ENCODE measurements around the gene SPSB3.

SPSB3 gene

DNA sequence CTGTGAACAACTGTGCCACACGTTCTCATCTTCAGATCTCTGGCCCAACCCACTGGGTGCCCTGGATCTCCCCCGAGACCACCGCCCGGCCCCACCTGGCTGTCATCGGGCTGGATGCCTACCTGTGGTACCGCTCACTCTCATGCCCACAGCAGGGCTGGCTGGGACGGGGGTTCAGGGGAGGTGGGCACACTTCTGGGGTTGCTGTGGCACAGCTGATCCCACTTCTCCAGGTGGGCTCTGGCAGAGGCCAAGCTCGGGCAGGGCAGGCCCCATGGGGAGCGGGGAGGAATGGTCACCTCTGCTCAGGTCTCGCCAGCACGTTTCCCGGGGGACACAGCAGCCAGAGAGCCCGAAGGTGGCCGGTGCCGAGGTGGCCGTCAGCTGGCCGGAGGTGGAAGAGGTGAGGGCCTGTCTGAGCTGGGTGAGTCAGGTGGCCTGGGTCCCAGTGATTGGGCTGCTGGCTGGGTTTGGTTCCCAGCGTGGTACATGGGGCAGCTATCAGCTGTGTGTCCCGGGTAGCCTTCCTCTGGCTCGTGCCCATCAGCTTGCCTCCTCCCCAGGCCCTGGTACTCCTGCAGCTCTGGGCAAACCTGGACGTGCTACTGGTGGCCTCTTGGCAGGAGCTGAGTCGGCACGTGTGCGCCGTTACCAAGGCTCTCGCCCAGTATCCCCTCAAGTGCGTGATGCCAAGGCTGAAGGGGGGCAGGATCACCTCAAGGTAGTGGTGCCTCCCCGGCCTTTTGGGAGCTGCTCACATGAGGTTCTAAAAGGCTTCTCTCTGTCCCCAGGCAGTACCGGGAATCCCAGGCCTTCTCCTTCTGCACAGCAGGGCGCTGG, 7.1 kb downstream of the SPSB3 start:
- no peak for DNase-seq (ENCODE audit: low spot score)

DNA sequence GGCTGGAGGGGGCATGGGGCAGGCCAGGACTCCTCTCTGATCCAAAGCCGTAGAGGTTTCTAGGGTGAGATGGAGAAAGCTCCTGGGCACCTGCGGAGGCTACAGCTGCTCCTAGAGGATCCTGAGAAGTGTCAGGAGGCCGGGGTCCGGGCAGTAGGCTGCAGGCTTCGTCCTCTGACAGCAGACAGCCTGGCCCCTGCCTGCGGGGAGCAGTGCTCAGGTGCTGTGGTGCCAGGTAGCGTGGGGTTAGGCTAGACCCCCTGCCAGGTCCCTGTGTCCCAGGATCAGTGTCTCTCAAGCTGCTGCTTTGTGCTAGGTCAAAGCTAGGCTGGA, 8.0 kb downstream of the SPSB3 start:
- DNase-seq (ENCODE audit: low spot score) = no peak

DNA sequence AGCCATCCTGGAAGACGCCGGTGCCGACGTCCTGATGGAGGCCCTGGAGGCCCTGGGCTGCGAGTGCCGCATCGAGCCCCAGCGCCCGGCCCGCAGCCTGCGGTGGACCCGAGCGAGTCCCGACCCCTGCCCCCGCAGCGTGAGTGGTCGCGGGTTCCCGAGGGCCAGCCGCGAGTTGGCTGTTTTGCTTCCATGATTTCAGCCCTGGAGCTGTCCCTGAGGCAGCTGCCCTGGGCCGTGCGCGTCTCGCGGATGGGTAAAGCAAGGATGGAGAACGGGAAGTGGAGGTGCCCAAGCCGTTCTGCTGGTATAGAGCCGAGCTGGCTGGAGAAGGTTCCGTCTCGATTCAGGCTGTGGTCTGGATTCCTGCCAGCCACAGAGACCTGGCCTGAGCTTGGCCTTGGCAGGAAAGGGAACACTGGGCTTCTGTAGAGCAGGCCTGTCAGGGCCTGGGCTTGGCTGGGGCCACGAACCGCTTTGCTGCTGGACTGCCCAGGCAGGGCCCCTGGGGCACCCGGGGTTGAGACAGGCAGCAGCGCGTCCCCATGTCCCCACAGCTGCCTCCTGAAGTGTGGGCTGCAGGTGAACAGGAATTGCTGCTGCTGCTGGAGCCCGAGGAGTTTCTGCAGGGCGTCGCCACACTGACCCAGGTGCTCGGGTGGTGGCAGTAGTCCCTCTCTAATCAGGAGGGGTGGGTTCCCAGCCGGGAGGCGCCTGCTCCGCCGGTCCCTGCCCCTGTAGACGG, 8.5 kb downstream of the SPSB3 start:
- no peak for DNase-seq (ENCODE audit: low spot score)

DNA sequence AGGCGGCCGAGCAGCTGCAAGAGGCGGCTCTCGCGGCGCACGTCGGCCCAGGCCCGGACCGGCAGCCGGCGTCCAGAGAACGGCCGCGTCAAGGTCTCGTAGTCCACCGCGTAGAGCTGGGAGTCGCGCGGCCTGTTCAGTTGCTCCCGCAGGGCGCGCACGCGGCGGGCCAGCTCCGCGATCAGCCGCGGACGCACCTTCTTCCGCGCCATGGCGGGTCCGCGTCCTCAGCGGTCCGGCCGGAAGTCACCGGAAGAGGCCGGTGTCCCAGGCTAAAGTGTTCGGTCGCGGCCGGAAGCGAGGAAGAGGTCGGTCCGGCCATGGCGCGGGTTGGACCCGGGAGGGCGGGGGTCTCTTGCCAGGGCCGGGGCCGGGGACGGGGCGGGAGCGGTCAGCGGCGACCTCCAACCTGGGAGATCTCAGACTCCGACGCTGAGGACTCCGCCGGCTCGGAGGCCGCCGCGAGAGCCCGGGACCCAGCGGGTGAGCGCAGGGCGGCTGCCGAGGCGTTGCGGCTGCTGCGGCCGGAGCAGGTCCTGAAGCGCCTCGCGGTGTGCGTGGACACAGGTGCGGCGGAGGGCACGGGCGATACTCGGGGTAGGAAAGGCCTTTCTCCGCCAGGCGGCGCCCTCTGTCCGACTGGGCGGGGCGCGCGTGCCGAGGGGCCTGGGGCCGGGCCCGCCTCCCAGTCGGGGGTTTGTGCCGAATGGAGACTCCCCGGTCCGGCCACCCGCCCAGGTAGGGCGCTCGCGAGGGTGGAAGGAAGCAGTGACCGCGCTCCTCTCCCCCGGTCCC, 9.3 kb downstream of the SPSB3 start, which contains the start of gene MRPS34:
MRPS34 (minus strand) TSS at position 227 of the 795 bp plus-strand sequence; CDS start at position 212, 15 bp downstream.
- DNase-seq (ENCODE audit: low spot score) = peak; percentile 83

DNA sequence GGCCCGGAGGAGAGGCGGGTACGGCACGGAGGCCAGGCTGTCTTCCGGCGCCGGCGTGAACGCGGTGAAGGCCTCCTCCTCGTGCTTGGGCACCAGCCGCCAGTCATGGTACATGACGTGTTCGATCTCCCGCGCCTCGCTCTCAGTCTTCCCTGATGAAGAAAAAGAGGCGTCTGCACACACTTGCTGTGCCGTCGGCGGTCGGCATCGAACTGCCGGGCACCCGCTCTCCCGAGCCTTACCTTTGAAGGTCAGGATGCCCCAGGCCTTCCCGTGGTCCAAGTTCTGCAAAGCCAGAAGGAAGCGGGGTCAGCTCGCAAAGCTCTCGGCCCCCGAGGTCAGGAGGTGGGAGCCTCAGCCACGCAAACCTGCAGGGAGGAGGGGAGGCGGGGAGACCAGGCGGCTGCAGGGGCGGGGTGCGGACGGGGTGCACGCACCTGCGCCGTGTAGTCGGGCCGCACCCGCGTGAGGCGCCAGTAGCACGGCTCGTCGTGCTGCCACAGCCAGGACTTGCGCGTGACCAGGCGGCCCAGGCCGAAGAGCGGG, 9.9 kb downstream of the SPSB3 start, which contains the start of gene EME2:
EME2 (plus strand) TSS at position 449 of the 546 bp plus-strand sequence. CDS start 418 bp downstream, outside the sequence.
- no peak for DNase-seq (ENCODE audit: low spot score)

DNA sequence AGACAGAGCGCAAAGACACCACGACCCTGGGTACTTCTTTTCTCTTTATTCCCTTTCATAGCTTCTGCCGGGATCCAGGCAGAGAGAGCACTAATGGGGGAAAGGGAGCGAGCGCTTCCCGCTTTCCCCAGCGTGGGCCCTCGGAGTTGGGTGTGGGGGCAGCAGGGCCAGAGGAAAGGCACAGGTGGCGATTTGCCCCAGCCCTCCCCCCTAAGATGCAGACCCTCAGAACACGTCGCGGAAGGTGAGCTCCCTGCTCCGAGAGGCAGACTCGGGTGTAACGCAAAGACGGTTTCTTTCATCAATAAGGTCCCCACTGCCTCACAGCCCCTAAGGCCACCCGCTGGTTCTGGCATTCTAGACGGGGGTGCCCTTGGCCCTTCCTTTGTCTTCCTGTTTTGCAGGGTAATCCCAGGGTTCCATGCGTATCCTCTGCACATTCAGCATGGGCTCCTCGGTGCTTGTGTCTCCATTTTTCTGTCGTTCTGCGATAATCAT, 10.5 kb downstream of the SPSB3 start:
- DNase-seq (ENCODE audit: low spot score) = no peak

DNA sequence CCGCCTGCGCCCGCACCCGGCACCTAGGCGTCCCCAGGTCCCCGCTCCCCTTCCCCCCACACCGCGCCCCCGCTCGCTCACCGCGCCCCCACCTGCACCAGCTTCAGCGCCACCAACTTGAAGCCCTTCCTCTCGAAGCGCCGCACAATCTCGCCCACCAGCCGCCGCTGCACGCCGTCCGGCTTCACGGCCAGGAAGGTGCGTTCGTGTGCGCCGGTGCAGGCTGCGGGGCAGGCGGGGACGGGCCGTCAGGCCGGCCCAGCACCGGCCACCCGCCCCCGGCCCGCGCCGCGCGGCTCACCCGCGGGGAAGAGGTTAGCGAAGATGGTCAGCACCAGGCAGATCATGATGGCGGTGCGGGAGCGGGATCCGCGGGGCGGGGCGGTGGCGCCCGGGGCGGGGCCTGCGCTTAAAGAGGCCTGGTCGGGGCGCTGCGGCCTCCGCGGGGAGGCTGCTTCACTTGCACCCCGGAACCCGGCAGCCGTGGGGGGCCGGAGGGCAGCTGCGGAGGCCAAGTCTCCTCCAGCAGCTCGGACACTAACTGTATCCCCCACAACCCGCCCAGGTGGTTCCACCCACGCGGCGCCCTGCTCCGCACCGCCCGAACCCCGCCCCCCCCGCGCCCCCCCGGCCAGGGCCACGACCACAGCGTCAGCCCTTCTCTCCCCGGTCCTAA, 11.0 kb downstream of the SPSB3 start, which contains the start of gene NME3:
NME3 (minus strand) TSS at position 356 of the 676 bp plus-strand sequence; CDS start at position 347, 9 bp downstream.
- DNase-seq (ENCODE audit: low spot score) = peak; percentile 71

DNA sequence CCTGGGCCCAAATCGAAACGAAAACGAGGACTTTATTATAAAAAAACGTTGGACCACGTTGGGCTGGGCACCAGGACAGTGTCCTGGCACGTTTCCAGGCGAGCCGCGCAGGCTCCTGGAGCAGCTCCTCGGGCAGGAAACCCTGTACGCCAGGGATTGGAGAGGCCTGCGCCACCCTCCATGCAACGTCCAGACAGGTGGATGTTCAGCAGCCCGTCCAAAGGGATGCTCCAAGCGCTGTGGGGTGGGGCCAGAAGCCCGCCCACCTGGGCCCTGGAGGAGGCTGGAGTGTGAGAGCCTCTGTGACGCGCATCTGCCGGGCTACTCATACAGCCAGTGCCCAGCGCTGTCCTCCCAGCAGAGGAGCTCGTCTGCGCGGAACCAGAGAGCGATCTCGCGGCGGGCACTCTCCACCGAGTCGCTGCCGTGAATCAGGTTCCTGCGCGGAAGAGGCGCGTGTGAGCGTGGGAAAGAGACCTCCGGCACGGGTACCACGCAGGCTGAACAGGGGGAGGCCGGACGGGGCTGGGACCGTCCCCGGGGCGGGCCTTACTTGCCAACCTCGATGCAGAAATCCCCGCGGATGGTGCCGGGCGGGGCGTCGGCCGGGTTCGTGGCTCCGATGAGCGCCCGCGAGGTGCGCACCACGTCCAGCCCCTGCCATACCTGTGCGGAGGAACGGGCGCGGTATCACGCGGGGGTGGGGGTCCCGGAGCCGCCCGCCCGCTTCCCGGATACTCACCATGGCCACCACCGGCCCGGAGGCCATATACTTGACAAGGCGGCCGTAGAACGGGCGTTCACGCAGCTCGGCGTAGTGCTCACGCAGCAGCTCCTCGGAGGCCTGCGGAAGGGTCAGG, 11.8 kb downstream of the SPSB3 start:
- DNase-seq (ENCODE audit: low spot score) = no peak

DNA sequence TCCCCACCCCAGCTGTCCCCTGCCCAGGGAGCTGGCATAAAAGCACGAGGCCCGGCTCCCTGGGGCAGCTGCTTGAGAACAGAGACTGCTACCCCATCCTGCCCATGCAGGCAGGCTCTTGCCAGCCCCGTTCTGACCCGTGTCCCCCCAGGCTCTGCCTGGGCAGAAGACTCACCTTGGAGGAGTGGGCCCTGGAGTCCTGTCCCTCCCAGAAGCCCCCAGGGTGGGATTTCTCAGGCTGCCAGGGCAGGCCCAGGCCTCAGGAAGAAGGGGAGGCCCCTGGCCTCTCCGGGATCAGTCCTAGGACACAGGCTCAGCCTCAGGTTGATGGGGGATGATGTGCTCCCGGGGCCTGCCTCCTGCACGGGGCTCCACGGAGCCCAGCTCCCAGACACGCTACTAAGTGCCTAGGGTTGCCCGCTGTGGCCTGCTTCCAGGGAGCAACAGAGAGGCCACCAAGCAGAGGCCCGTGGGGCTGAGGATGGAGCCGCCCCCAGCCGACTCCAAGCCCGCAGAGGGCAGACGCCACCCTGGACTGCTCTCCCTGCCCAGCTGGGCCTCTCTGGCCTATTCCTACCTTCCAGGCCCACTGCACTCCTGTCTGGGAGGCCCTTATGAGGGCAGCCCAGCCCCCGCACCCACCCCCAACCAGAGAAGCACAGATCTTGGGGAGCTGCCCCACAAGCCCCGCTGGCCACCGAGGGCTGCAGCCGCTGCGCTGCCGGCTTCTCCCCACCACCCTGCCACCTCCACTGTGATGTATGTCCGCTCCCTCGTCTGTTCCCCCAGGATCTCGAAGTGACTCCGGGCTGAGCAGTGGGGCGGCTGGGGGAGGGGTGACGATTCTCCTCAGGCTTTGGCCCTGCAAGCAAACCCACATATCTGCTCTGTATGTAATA, 12.7 kb downstream of the SPSB3 start:
- no peak for DNase-seq (ENCODE audit: low spot score)

DNA sequence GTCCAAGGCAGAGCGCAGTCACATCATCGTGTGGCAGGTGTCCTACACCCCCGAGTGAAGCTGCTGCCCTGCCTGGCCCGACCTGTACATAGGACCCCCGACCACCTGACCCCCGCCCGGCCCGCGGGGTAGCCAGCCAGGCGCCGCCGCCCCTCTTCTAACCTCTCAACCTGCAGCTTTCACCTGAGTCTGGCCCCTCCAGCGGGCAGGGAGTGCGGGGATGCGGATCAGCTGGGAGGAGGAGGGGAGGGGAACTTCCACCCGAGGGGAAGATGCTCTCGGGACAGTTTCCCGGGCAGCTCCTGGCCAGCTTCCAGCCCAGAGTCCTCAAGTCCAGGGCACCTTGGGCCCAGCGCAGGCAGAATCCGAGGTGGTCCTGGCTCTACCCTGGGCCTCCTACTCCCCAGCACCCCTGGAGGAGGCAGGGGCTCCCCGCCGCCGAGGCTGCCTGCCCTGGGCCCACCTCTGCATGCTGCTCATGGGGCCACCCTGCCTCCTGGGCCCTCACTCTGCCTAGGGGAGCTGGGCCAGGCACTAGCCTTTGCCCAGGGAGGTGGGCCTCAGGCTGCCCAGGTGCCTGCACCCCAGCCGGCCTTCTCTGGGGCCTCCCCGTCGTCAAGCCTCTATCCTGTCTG, 13.5 kb downstream of the SPSB3 start:
- DNase-seq (ENCODE audit: low spot score) = no peak

DNA sequence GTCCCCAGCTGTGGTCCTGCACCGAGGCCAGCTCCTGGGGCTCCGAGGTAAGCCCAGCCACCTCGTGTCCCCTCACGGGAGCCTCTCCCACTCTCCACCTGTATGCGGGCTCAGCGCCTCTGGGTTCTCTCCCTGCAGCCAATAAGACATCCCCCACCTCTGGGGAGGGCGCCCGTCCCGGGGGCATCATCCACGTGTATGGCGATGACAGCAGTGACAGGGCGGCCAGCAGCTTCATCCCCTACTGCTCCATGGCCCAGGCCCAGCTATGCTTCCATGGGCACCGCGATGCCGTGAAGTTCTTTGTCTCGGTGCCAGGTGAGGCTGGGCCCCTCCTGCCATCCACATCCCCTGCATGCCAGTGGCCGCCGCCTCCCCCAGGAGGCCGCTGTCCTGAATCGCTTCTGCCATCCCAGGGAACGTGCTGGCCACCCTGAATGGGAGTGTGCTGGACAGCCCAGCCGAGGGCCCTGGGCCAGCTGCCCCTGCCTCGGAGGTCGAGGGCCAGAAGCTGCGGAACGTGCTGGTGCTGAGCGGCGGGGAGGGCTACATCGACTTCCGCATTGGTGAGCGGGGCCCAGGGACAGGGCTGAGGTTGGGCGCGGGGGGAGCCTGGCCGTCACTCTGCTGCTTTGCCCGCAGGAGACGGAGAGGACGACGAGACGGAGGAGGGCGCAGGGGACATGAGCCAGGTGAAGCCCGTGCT, 14.2 kb downstream of the SPSB3 start:
- DNase-seq (ENCODE audit: low spot score) = no peak

DNA sequence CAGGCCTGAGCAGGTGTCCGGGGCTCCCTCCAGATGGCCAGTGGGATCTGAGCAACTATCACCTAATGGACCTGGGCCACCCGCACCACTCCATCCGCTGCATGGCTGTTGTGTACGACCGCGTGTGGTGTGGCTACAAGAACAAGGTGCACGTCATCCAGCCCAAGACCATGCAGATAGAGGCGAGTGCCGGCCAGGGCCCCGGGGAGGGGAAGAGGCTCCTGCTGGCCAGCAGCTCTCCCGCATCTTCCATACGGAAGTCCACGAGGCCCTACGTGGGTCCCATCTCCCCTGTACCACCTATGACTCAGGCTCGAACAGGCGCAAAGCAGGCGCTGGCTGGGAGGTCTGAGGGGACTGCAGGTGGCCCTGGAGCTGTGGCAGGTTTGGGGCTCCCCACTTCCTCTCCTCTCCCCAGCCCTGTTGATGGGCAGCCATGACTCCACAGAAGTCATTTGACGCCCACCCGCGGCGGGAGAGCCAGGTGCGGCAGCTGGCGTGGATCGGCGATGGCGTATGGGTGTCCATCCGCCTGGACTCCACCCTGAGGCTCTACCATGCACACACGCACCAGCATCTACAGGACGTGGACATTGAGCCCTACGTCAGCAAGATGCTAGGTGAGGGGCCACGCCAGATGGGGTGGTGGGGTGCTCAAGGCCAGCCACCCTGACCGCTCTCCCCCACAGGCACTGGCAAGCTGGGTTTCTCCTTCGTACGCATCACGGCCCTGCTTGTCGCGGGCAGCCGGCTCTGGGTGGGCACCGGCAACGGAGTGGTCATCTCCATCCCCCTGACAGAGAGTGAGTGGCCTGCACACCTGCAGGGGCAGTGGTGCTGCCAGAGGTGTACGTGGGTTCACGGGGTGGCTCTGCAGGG, 15.0 kb downstream of the SPSB3 start:
- no peak for DNase-seq (ENCODE audit: low spot score)

DNA sequence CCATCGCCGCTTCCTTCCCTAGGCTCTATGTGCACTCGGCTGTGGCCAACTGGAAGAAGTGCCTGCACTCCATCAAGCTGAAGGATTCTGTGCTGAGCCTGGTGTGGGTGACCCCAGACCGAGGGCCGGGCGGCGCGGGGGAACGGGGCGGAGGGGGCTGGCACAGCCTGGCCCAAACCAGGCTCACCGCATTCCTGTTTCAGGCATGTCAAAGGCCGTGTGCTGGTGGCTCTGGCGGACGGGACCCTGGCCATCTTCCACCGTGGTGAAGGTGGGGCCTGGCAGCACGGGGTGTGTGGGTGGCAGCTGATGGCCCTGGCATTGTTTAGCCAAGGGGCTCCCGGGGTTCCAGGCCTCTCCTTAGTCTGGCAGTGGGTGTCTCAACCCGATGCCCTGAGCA, 15.7 kb downstream of the SPSB3 start:
- DNase-seq (ENCODE audit: low spot score) = no peak

DNA sequence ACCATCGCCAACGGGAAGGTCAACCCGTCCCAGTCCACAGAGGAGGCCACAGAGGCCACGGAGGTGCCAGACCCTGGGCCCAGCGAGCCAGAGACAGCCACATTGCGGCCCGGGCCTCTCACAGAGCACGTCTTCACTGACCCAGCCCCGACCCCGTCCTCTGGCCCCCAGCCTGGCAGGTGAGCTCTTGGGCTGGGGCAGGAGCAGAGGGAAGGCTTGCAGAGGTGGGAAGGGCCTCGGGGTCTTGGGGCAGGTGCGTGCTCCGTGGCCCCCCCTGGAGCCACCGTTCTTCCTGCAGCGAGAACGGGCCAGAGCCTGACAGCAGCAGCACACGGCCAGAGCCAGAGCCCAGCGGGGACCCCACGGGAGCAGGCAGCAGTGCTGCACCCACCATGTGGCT, 16.1 kb downstream of the SPSB3 start:
- DNase-seq (ENCODE audit: low spot score) = no peak

DNA sequence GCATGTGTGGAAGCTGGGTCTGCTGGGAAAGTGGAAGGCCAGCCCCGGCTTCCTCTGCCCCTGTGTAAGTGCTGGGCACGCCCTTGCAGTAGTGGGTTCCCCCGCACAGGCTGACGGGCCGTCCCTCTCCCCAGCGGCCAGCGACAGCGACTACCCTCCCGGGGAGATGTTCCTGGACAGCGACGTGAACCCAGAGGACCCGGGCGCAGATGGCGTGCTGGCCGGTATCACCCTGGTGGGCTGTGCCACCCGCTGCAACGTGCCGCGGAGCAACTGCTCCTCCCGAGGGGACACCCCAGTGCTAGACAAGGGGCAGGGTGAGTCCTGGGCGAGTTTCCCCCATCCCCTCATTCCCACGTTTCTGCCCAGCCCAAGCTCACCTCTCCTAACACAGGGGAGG, 16.5 kb downstream of the SPSB3 start:
- DNase-seq (ENCODE audit: low spot score) = no peak

DNA sequence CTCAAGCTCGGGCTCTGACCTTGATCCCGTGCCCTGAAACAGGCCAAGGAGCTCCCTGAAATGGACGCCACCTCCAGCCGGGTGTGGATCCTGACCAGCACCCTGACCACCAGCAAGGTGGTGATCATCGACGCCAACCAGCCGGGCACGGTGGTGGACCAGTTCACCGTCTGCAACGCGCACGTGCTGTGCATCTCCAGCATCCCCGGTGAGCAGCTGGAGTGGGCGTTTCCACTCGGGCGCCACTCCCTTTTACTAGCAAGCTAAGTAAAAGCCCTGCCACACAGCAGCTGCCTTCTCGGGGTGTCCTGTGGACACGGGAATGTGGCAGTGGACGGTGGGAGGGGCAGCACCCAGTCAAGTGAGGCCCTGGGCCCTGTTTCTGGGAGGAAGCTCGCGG, 17.4 kb downstream of the SPSB3 start:
- DNase-seq (ENCODE audit: low spot score) = no peak

Measured in putamen (tissue), 1 donor.